Skeletal muscle tissue (tissue), 4 donors: ENCODE data around the gene CDK6. TPM values are rescaled to one million over a fixed set of nuclear protein-coding genes. Genes with fewer than 3 reads are reported as not detected.

Source experiments
- H3K27ac ChIP-seq: one replicate; pipeline ENCODE4 v1.7.0; 2013; ENCODE audit warnings: mild to moderate bottlenecking, low read depth, low read length, inconsistent platforms
- H3K27me3 ChIP-seq, 3 donors: one replicate each; pipeline ENCODE4 v1.7.0; 2013; ENCODE audit warnings: low read length in 3 of 3; ENCODE audit not compliant: control insufficient read depth in 3 of 3, insufficient read depth in 3 of 3
- H3K36me3 ChIP-seq, 3 donors: one replicate each; pipeline ENCODE4 v1.7.0; 2013; ENCODE audit warnings: low read length in 3 of 3; ENCODE audit not compliant: control insufficient read depth in 3 of 3, insufficient read depth in 3 of 3
- H3K4me1 ChIP-seq, 3 donors: one replicate each; pipeline ENCODE4 v1.7.0; 2013; ENCODE audit warnings: low read length in 3 of 3, mild to moderate bottlenecking in 3 of 3; ENCODE audit not compliant: control insufficient read depth in 3 of 3, insufficient read depth in 3 of 3
- H3K4me3 ChIP-seq, 3 donors: one replicate each; pipeline ENCODE4 v1.7.0; 2013; ENCODE audit warnings: low read length in 3 of 3
- H3K9ac ChIP-seq, 3 donors: one replicate each; pipeline ENCODE4 v1.7.0; 2013; ENCODE audit warnings: low read length in 3 of 3, mild to moderate bottlenecking in 3 of 3, moderate library complexity in 2 of 3, low read depth in 1 of 3
- H3K9me3 ChIP-seq, 3 donors: one replicate each; pipeline ENCODE4 v1.7.0; 2013; ENCODE audit warnings: low read length in 3 of 3; ENCODE audit not compliant: control insufficient read depth in 3 of 3
- total RNA-seq: library from RNA; depleted of rRNA; stranded (reverse); fragments of >200 nt; gene quantifications from one replicate; pipeline ENCODE4 v1.2.3, GENCODE V29; 2014
- donor health status: Osteomylitis.

Gene CDK6
- total RNA-seq, 1 donor from 2014 or later, result 72.5 TPM

DNA sequence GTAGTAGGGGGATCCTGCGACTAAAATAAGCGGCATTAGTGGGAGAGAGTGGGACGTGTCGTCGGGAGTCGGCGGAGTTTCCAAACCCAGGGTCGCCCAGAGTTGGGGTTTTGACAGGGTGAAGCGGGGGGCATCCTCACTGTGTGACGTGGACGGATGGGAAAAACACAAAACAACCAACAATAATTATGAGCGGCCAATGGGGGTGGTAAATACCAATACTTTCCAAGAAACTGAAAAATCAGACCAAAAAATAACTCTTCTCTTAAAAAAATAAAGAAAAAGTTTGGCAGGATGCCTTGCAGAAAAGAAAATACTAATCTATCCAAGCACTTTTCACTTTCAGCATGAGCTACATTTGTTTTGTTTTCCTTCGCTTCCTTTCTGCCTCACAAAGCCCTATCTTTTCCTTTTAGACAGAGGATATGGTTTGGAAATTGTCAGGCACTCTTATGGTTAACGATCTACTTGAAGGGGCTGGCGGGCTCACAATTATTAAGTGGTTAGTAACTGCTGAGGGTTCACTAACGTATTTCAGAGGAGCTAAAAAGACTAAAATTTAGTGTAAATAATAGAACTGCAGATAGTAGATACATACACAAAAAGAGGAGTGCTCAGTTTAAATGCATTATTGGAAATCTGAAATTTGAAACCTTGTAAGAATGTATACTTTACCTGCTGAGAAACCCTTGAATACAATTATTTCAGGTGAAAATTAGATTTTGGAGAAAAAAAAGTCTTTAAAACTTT is 802 bp upstream of the CDK6 start:
- Histone ChIP-seq H3K27me3 (peaks cover 2 to 31% (median 24%) of the 10 kb centered on the region in 3 donors), H3K27ac (no peak overlapping the region), H3K36me3 (no peaks in the 10 kb centered on the region), H3K4me3 (peak overlapping the region; percentile 51 to 64 (median 58)), H3K9me3 (no peaks in the 10 kb centered on the region), H3K9ac (peak overlapping the region in 2 of 3 donors; percentile 51 to 57), H3K4me1 (peaks cover 15 to 32% (median 20%) of the 10 kb centered on the region in 3 donors)

DNA sequence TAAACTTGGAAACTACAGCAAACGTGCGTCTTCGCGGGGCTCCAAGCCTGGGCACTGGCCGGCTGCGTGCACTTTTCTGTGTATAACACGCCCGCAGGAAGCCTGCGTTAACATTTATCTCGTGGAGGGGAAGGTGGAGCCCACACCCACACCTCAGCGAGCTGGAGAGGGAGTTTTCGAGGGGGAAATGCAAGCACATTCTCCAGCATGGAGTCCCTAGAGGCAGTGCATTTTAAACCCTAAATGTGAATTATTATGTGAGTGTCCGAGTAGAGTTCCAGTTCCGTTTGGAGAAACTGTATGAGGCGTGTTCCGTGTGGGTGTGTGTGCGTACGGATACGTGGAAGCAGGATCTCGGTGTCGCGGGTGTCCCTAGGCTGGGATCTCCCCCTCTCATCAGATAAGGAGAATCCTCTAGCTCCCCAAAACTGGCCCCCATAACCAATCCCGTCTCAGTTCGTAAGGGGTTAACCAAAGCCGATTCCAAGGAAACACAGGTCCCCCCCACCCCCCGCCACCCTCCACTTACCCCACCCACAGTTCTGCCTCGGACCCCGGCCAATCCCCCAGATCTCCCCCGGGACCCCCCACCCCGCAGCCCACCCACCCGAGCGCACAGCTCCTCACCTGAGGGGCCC is 403 bp downstream of the CDK6 start:
- Histone ChIP-seq H3K9ac (peak overlapping the region; percentile 69 to 71 (median 69)), H3K36me3 (no peaks in the 10 kb centered on the region), H3K27me3 (peaks cover 2 to 32% (median 31%) of the 10 kb centered on the region in 3 donors), H3K9me3 (no peaks in the 10 kb centered on the region), H3K4me1 (peaks cover 19 to 34% (median 20%) of the 10 kb centered on the region in 3 donors), H3K4me3 (peak overlapping the region; percentile 85 to 93 (median 89)), H3K27ac (peak overlapping the region; percentile 71)

- H3K27ac ChIP-seq, result peak overlapping the region; percentile 71
- peak overlapping the region; percentile 69 to 78 (median 69) for H3K9ac ChIP-seq
- H3K9me3 ChIP-seq, result no peaks in the 10 kb centered on the region
- peak overlapping the region; percentile 85 to 93 (median 89) for H3K4me3 ChIP-seq
- H3K27me3 ChIP-seq, result peaks cover 2 to 33% (median 32%) of the 10 kb centered on the region in 3 donors
- peaks cover 20 to 34% (median 21%) of the 10 kb centered on the region in 3 donors for H3K4me1 ChIP-seq
- no peaks in the 10 kb centered on the region for H3K36me3 ChIP-seq
Measured at GRCh38 chr7:92835261-92835850, 1.0 kb downstream of the CDK6 start.

DNA sequence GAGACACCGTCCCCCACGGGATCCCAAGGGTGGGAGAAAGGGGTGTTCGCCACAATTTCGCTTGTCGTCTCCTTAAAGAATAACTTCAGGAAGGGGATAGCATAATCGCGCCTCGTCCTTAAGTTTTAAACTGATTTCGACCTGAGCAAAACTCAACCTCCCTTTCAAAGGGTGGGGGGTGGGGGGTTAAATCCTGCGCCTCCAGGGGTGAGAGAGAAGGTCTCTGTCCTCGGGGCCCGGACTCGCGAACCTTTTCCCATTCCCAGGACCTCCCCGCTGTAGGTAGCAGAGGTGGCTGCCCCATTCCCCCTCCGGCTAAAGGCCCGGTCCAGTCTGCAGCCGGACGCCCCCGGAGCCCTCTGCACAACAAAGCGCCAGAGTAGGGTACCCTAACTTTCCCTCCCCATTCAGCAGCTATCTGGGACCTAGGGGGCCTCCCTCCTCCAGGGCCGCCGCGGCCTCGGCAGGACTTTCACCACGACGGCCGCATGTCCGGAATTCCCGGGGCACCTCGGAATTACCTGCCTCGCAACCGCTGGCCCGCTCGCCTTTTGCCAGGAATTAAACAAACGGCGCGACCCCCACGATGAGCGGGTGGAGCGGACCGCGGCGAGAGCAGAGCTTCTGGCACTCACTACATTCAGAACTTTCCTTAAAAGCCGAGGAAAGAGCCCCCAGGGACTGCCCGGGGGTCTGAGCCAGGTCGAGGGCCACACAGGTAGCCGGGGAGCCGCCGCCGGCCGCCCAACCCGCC is 1.7 kb downstream of the CDK6 start:
- H3K4me3 ChIP-seq, result peak overlapping the region; percentile 85 to 93 (median 89)
- H3K36me3 ChIP-seq, result no peaks in the 10 kb centered on the region
- H3K27me3 ChIP-seq, result peaks cover 2 to 33% (median 32%) of the 10 kb centered on the region in 3 donors
- peak overlapping the region; percentile 71 for H3K27ac ChIP-seq
- peaks cover 20 to 34% (median 25%) of the 10 kb centered on the region in 3 donors for H3K4me1 ChIP-seq
- H3K9ac ChIP-seq, result peak overlapping the region; percentile 51 to 78 (median 62)
- no peaks in the 10 kb centered on the region for H3K9me3 ChIP-seq

- H3K4me3 ChIP-seq, result peak overlapping the region; percentile 85 to 93 (median 89)
Measured at GRCh38 chr7:92833766-92834506, 2.4 kb downstream of the CDK6 start.

DNA sequence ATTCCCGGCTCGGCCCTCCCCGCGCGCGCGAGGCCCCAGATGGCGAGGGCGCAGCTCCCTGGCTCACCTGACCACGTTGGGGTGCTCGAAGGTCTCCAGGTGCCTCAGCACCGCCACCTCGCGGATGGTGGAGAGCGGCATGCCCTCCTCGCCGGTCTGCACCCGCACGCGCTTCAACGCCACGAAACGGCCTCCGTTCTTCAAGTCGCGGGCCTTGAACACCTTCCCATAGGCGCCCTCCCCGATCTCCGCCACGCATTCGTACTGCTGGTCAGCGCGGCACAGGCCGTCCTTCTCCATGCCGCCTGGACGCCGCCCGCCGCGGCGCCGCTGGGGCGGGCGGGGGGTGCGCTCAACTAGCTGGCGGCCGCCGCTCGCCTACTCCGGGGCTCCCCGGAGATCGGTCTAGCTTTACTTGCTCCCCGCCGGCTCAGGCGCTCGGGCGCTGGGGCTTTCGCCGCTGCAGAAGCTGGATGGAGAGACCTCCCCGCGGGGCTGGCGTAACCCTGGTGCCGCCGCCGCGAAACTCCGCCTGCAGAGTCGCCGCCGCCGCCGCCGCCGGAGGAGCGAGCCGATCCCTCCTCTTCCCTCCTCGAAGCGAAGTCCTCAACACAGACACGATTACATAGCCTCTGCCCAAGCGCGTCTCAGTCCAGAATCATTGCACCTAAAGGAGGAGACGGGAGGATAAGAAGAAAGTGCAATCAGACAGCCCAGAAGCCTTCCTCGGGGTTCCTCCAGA is 3.2 kb downstream of the CDK6 start:
- Histone ChIP-seq H3K36me3 (no peaks in the 10 kb centered on the region), H3K9ac (peak overlapping the region; percentile 66 to 78 (median 66)), H3K4me1 (peaks cover 20 to 34% (median 25%) of the 10 kb centered on the region in 3 donors), H3K9me3 (no peaks in the 10 kb centered on the region), H3K27me3 (peaks cover 2 to 33% (median 32%) of the 10 kb centered on the region in 3 donors), H3K27ac (peak overlapping the region; percentile 71), H3K4me3 (peak overlapping the region; percentile 85 to 93 (median 89))

More at GRCh38 chr7:92833766-92834506, 2.4 kb downstream of the CDK6 start:
- Histone ChIP-seq H3K36me3 (no peaks in the 10 kb centered on the region), H3K27me3 (peaks cover 2 to 33% (median 32%) of the 10 kb centered on the region in 3 donors), H3K9ac (peak overlapping the region; percentile 66 to 78 (median 70)), H3K27ac (peak overlapping the region; percentile 71), H3K9me3 (no peaks in the 10 kb centered on the region), H3K4me1 (peaks cover 20 to 34% (median 25%) of the 10 kb centered on the region in 3 donors)

DNA sequence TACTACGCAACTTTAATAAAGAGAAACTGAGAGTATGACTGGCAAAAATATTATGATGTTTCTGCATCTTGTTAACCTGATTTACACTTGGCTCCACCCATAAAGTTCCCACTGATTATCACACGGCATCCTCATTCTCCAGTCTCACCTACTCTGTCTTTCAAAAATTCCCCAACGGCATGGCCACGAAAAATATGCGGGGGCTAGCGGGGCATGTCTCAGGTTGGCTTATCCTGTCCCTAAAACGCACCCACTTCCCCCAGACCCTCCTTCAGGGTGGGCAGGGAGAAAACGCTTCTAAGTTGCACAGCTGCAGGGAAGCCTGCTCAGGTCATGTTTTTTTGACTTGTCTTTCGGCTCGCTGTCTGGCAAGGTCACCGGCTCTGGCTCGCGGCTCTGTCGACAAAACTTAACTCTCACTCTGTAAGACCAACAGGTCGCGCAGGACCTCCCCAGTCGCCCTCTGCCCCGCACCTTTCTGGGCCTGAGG is 3.8 kb downstream of the CDK6 start:
- Histone ChIP-seq H3K4me1 (peaks cover 20 to 34% (median 25%) of the 10 kb centered on the region in 3 donors), H3K27ac (peak overlapping the region; percentile 71), H3K4me3 (peak overlapping the region; percentile 85 to 93 (median 89)), H3K9ac (peak overlapping the region; percentile 66 to 78 (median 66)), H3K36me3 (no peaks in the 10 kb centered on the region), H3K27me3 (peaks cover 2 to 33% (median 32%) of the 10 kb centered on the region in 3 donors), H3K9me3 (no peaks in the 10 kb centered on the region)

GRCh38 chr7:92831716-92832533 is 4.4 kb downstream of the CDK6 start:
- H3K27ac ChIP-seq, result no peak overlapping the region
- peak overlapping the region; percentile 3 to 93 (median 89) for H3K4me3 ChIP-seq
- peaks cover 20 to 34% (median 25%) of the 10 kb centered on the region in 3 donors for H3K4me1 ChIP-seq
- no peaks in the 10 kb centered on the region for H3K9me3 ChIP-seq
- peaks cover 2 to 31% (median 30%) of the 10 kb centered on the region in 3 donors for H3K27me3 ChIP-seq
- H3K36me3 ChIP-seq, result no peaks in the 10 kb centered on the region
- H3K9ac ChIP-seq, result no peak overlapping the region
